ENCODE measurements around the gene ACR.

ACR gene

GRCh38 chr22:50702821-50703725 lies 34.9 kb upstream of the ACR start:
- no peak for DNase-seq (ENCODE audit: low spot score)

- DNase-seq (ENCODE audit: low spot score) = no peak
Measured at GRCh38 chr22:50703726-50704509, 34.1 kb upstream of the ACR start.

GRCh38 chr22:50704510-50705218 lies 33.3 kb upstream of the ACR start:
- DNase-seq (ENCODE audit: low spot score) = no peak

GRCh38 chr22:50705219-50705691 lies 32.7 kb upstream of the ACR start:
- DNase-seq (ENCODE audit: low spot score) = no peak

- no peak for DNase-seq (ENCODE audit: low spot score)
Measured at GRCh38 chr22:50705851-50706351, 32.1 kb upstream of the ACR start.

- no peak for DNase-seq (ENCODE audit: low spot score)
Measured at GRCh38 chr22:50706481-50707125, 31.4 kb upstream of the ACR start.

- no peak for DNase-seq (ENCODE audit: low spot score)
Measured at GRCh38 chr22:50708474-50708873, 29.5 kb upstream of the ACR start.

GRCh38 chr22:50708996-50709395 lies 29.0 kb upstream of the ACR start:
- DNase-seq (ENCODE audit: low spot score) = no peak

GRCh38 chr22:50710221-50710620 lies 27.8 kb upstream of the ACR start:
- no peak for DNase-seq (ENCODE audit: low spot score)

GRCh38 chr22:50710886-50711285 lies 27.1 kb upstream of the ACR start:
- no peak for DNase-seq (ENCODE audit: low spot score)

- DNase-seq (ENCODE audit: low spot score) = no peak
Measured at GRCh38 chr22:50711446-50712340, 26.3 kb upstream of the ACR start.

- no peak for DNase-seq (ENCODE audit: low spot score)
Measured at GRCh38 chr22:50712341-50713007, 25.5 kb upstream of the ACR start.

GRCh38 chr22:50713008-50713385 lies 25.0 kb upstream of the ACR start:
- DNase-seq (ENCODE audit: low spot score) = no peak

GRCh38 chr22:50713571-50714056 lies 24.4 kb upstream of the ACR start:
- no peak for DNase-seq (ENCODE audit: low spot score)

GRCh38 chr22:50714150-50714549 lies 23.9 kb upstream of the ACR start:
- DNase-seq (ENCODE audit: low spot score) = no peak

- DNase-seq (ENCODE audit: low spot score) = no peak
Measured at GRCh38 chr22:50714631-50715179, 23.3 kb upstream of the ACR start.

- DNase-seq (ENCODE audit: low spot score) = no peak
Measured at GRCh38 chr22:50715250-50715649, 22.8 kb upstream of the ACR start.

- no peak for DNase-seq (ENCODE audit: low spot score)
Measured at GRCh38 chr22:50715776-50716175, 22.2 kb upstream of the ACR start.

- no peak for DNase-seq (ENCODE audit: low spot score)
Measured at GRCh38 chr22:50716290-50717024, 21.5 kb upstream of the ACR start.

Data from HuH-7 (cell line).